Dedifferentiated amniotic fluid mesenchymal stem cell (primary cell): ENCODE measurements around the gene SLIT3.

ENCODE experiments used
- DNase-seq: peaks from one replicate; pipeline ENCODE4 v3.0.0-alpha.2; 2016; ENCODE audit errors: extremely low spot score

The SLIT3 gene

GRCh38 chr5:168890816-168891812, 409.8 kb downstream of the SLIT3 start:
- no peak for DNase-seq

GRCh38 chr5:168889039-168889438, 411.9 kb downstream of the SLIT3 start:
- no peak for DNase-seq

- DNase-seq = no peak
Measured at GRCh38 chr5:168887931-168888330, 413.0 kb downstream of the SLIT3 start.

GRCh38 chr5:168886157-168886556, 414.8 kb downstream of the SLIT3 start:
- no peak for DNase-seq

- DNase-seq = no peak
Measured at GRCh38 chr5:168885324-168886120, 415.4 kb downstream of the SLIT3 start.

GRCh38 chr5:168883991-168884390, 416.9 kb downstream of the SLIT3 start:
- DNase-seq = no peak

- no peak for DNase-seq
Measured at GRCh38 chr5:168883281-168883741, 417.6 kb downstream of the SLIT3 start.

GRCh38 chr5:168882283-168882682, 418.7 kb downstream of the SLIT3 start:
- DNase-seq = no peak

- no peak for DNase-seq
Measured at GRCh38 chr5:168881427-168882149, 419.4 kb downstream of the SLIT3 start.

- no peak for DNase-seq
Measured at GRCh38 chr5:168879929-168880328, 421.0 kb downstream of the SLIT3 start.

GRCh38 chr5:168879331-168879730, 421.6 kb downstream of the SLIT3 start:
- no peak for DNase-seq

- DNase-seq = no peak
Measured at GRCh38 chr5:168878135-168878745, 422.7 kb downstream of the SLIT3 start.

- DNase-seq = no peak
Measured at GRCh38 chr5:168877132-168877892, 423.6 kb downstream of the SLIT3 start.

GRCh38 chr5:168876419-168876818, 424.5 kb downstream of the SLIT3 start:
- DNase-seq = no peak

- no peak for DNase-seq
Measured at GRCh38 chr5:168875832-168876231, 425.1 kb downstream of the SLIT3 start.

GRCh38 chr5:168874713-168875380, 426.1 kb downstream of the SLIT3 start:
- no peak for DNase-seq

- no peak for DNase-seq
Measured at GRCh38 chr5:168872246-168872645, 428.7 kb downstream of the SLIT3 start.

- no peak for DNase-seq
Measured at GRCh38 chr5:168870910-168871309, 430.0 kb downstream of the SLIT3 start.

- no peak for DNase-seq
Measured at GRCh38 chr5:168869615-168870227, 431.2 kb downstream of the SLIT3 start.

- DNase-seq = no peak
Measured at GRCh38 chr5:168867241-168867640, 433.7 kb downstream of the SLIT3 start.
